Neural progenitor cell (in vitro differentiated cells): ENCODE measurements around the gene SCCPDH.

Experiments used
- EZH2 ChIP-seq: fragments of 200-600 bp; sonication (generic); IDR thresholded peaks from 2 replicates; pipeline ENCODE4 v1.6.1; 2017; ENCODE audit warnings: antibody characterized with exemption, mild to moderate bottlenecking, moderate library complexity
- EZH2phosphoT487 ChIP-seq: fragments of 200-600 bp; sonication (generic); IDR thresholded peaks from 2 replicates; pipeline ENCODE4 v1.6.1; 2017; ENCODE audit warnings: antibody characterized with exemption
- TF ChIP-seq, protein P1 (sequence below): fragments of 200-600 bp; sonication (generic); IDR thresholded peaks from 2 replicates; pipeline ENCODE4 v1.5.1; 2017; ENCODE audit warnings: antibody characterized with exemption, mild to moderate bottlenecking

DNA sequence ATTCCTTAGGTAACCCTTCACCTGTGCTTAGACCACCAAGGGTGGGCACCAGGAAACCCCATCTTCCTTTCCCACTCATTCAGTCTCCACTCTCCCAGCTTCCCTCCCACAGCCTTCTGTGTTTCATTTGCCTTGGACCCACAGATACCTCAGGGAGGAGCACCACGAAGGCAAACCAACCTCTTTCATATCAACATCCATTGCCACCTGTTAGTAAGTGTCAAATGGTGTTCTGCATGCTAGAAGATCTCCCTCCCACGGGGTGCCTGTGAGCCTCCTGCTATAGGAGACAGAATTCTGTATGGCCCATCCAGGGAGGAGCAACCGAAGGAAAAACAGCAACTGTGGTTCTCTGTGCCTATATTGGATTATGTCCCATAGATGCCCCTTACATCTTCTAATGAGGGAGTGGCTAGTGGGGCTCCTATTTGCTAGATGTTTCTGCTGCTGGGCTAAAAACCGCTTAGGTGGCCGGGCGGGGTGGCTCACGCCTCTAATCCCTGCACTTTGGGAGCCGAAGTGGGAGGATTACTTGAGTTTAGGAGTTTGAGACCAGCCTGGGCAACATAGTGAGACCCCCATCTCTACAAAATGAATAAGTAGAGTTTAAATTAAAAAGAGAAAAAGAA, 25.6 kb upstream of the SCCPDH start:
- TF ChIP-seq, protein P1, sequence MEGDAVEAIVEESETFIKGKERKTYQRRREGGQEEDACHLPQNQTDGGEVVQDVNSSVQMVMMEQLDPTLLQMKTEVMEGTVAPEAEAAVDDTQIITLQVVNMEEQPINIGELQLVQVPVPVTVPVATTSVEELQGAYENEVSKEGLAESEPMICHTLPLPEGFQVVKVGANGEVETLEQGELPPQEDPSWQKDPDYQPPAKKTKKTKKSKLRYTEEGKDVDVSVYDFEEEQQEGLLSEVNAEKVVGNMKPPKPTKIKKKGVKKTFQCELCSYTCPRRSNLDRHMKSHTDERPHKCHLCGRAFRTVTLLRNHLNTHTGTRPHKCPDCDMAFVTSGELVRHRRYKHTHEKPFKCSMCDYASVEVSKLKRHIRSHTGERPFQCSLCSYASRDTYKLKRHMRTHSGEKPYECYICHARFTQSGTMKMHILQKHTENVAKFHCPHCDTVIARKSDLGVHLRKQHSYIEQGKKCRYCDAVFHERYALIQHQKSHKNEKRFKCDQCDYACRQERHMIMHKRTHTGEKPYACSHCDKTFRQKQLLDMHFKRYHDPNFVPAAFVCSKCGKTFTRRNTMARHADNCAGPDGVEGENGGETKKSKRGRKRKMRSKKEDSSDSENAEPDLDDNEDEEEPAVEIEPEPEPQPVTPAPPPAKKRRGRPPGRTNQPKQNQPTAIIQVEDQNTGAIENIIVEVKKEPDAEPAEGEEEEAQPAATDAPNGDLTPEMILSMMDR = no peak
- TF ChIP-seq EZH2 (no peak), EZH2phosphoT487 (no peak)
